Middle frontal gyrus (tissue), 1 donor: ENCODE results near the gene PET100.

Experiments used
- DNase-seq: peaks from one replicate; pipeline ENCODE4 v3.0.0-alpha.2; 2015; ENCODE audit warnings: low spot score; ENCODE audit errors: extremely low spot score

Gene PET100

GRCh38 chr19:7629347-7630054 is at the start of gene PET100, which contains the start of gene XAB2:
PET100 (plus strand) TSS chr19:7629793; CDS start chr19:7629834, 41 bp downstream.
XAB2 (minus strand) TSS chr19:7629545; CDS start chr19:7629527, 18 bp downstream.
- DNase-seq: peak; percentile 99

- no peak for DNase-seq
Observed at GRCh38 chr19:7582446-7582845, 47.1 kb upstream of the PET100 start.

GRCh38 chr19:7589822-7590221 is 39.8 kb upstream of the PET100 start:
- DNase-seq: no peak

GRCh38 chr19:7590256-7590655 is 39.3 kb upstream of the PET100 start:
- no peak for DNase-seq

- peak; percentile 5 for DNase-seq
Observed at GRCh38 chr19:7595466-7596133, 34.0 kb upstream of the PET100 start, which contains the start of gene CAMSAP3. CAMSAP3 (plus strand) TSS chr19:7595863; CDS start chr19:7596003, 140 bp downstream.

GRCh38 chr19:7596211-7596937 is 33.2 kb upstream of the PET100 start:
- DNase-seq: no peak

GRCh38 chr19:7597689-7598088 is 31.9 kb upstream of the PET100 start:
- DNase-seq: no peak

- DNase-seq: no peak
Observed at GRCh38 chr19:7598180-7598579, 31.4 kb upstream of the PET100 start.

GRCh38 chr19:7600721-7601120 is 28.9 kb upstream of the PET100 start:
- DNase-seq: no peak

GRCh38 chr19:7602240-7602934 is 27.2 kb upstream of the PET100 start:
- no peak for DNase-seq

GRCh38 chr19:7602935-7603497 is 26.6 kb upstream of the PET100 start:
- DNase-seq: no peak

GRCh38 chr19:7603919-7604318 is 25.7 kb upstream of the PET100 start:
- no peak for DNase-seq

GRCh38 chr19:7605490-7606222 is 23.9 kb upstream of the PET100 start:
- DNase-seq: no peak

- no peak for DNase-seq
Observed at GRCh38 chr19:7606289-7606688, 23.3 kb upstream of the PET100 start.

GRCh38 chr19:7607212-7607873 is 22.2 kb upstream of the PET100 start:
- no peak for DNase-seq

- no peak for DNase-seq
Observed at GRCh38 chr19:7607874-7608560, 21.6 kb upstream of the PET100 start.

- no peak for DNase-seq
Observed at GRCh38 chr19:7610491-7611240, 18.9 kb upstream of the PET100 start.

- no peak for DNase-seq
Observed at GRCh38 chr19:7611541-7612279, 17.9 kb upstream of the PET100 start.
